ENCODE results near the gene RESF1. TPM values are rescaled to one million over a fixed set of nuclear protein-coding genes. Genes with fewer than 3 reads are reported as not detected.

The RESF1 gene
- polyA plus RNA-seq, 1 experiment, result 16.9 TPM

GRCh38 chr12:31954925-31955858 lies 4.0 kb upstream of the RESF1 start:
- POLR2A ChIA-PET, result no interaction called here
- CTCF ChIA-PET, result no interaction called here
- no peak overlapping the region for H3K4me3 ChIP-seq (ENCODE audit: low read depth, low read length)
- no peak for DNase-seq (ENCODE audit: low read depth, low spot score)
- TF ChIP-seq CTCF (IDR thresholded peaks at IDR 0.05; ENCODE audit: low read depth, low read length), result no peak
- H3K9me3 ChIP-seq (ENCODE audit: control insufficient read depth, insufficient read depth, low read length), result no peaks in the 10 kb centered on the region; the same call in 1 of the 2 replicates
- no peak overlapping the region for H3K27ac ChIP-seq (ENCODE audit: low read depth, low read length)
- H3K27me3 ChIP-seq (ENCODE audit: control insufficient read depth, insufficient read depth, low read length), result no peaks in the 10 kb centered on the region

- TF ChIP-seq CTCF (IDR thresholded peaks at IDR 0.05; ENCODE audit: low read depth, low read length), result no peak
- POLR2A ChIA-PET, result no interaction called here
Measured at GRCh38 chr12:31958569-31959160, 550 bp upstream of the RESF1 start.

GRCh38 chr12:31959701-31960391 lies 631 bp downstream of the RESF1 start:
- H3K9me3 ChIP-seq (ENCODE audit: control insufficient read depth, insufficient read depth, low read length), result no peaks in the 10 kb centered on the region; the same call in 1 of the 2 replicates
- peak overlapping the region; percentile 69 for H3K27ac ChIP-seq (ENCODE audit: low read depth, low read length)
- no peaks in the 10 kb centered on the region for H3K27me3 ChIP-seq (ENCODE audit: control insufficient read depth, insufficient read depth, low read length)
- POLR2A ChIA-PET, result interaction anchor here (0.7 to 1.1 kb wide), 5 partner anchors 124 to 623 kb away, joined by 3 to 7 read pairs (median 5); partner anchors contain the start of gene AMN1
- peak overlapping the region; percentile 79 for H3K4me3 ChIP-seq (ENCODE audit: low read depth, low read length)
- CTCF ChIA-PET, result interaction anchor here (0.6 to 1.4 kb wide), 5 partner anchors 101 to 797 kb away, joined by 3 to 5 read pairs (median 3); no protein-coding TSS in a partner anchor
- TF ChIP-seq CTCF (IDR thresholded peaks at IDR 0.05; ENCODE audit: low read depth, low read length), result peak; percentile 18; the same call in 1 of the 2 replicates
- DNase-seq (ENCODE audit: low read depth, low spot score), result peak; percentile 11

More at GRCh38 chr12:31958569-31959160, 550 bp upstream of the RESF1 start:
- H3K27me3 ChIP-seq (ENCODE audit: control insufficient read depth, insufficient read depth, low read length), result no peaks in the 10 kb centered on the region
- peak overlapping the region; percentile 79 for H3K4me3 ChIP-seq (ENCODE audit: low read depth, low read length)
- H3K9me3 ChIP-seq (ENCODE audit: control insufficient read depth, insufficient read depth, low read length), result no peaks in the 10 kb centered on the region; the same call in 1 of the 2 replicates
- no peak for DNase-seq (ENCODE audit: low read depth, low spot score)
- peak overlapping the region; percentile 43 for H3K27ac ChIP-seq (ENCODE audit: low read depth, low read length)
- CTCF ChIA-PET, result interaction anchor here (1.4 kb wide), 1 partner anchor 798 kb away, joined by 3 read pairs; no protein-coding TSS in a partner anchor

GRCh38 chr12:31961137-31961536 lies 1.9 kb downstream of the RESF1 start:
- CTCF ChIA-PET, result interaction anchor here (1.0 to 1.2 kb wide), 2 partner anchors 308 to 690 kb away, joined by 3 to 6 read pairs; no protein-coding TSS in a partner anchor
- no peak for TF ChIP-seq CTCF (IDR thresholded peaks at IDR 0.05; ENCODE audit: low read depth, low read length)
- no peak for DNase-seq (ENCODE audit: low read depth, low spot score)
- no peak overlapping the region for H3K27ac ChIP-seq (ENCODE audit: low read depth, low read length)
- H3K27me3 ChIP-seq (ENCODE audit: control insufficient read depth, insufficient read depth, low read length), result no peaks in the 10 kb centered on the region
- POLR2A ChIA-PET, result no interaction called here
- H3K4me3 ChIP-seq (ENCODE audit: low read depth, low read length), result no peak overlapping the region
- no peaks in the 10 kb centered on the region; the same call in 1 of the 2 replicates for H3K9me3 ChIP-seq (ENCODE audit: control insufficient read depth, insufficient read depth, low read length)

Data from AG04450 (cell line).